ENCODE results near the gene PCDHGA9.
A peak's percentile ranks its signal among the peaks of the same experiment; 100 is the strongest.

PCDHGA9 gene

DNA sequence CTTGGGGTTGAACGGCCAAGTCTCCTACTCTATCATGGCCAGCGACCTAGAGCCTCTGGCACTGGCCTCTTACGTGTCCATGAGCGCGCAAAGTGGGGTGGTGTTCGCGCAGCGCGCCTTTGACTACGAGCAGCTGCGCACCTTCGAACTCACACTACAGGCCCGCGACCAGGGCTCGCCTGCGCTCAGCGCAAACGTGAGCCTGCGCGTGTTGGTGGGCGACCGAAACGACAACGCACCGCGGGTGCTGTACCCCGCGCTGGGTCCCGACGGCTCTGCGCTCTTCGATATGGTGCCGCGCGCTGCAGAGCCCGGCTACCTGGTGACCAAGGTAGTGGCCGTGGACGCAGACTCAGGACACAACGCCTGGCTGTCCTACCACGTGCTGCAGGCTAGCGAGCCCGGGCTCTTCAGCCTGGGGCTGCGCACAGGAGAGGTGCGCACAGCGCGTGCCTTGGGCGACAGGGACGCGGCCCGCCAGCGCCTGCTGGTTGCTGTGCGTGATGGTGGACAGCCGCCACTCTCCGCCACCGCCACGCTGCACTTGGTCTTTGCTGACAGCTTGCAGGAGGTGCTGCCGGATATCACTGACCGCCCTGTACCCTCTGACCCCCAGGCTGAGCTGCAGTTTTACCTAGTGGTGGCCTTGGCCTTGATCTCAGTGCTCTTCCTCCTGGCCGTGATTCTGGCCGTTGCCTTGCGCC lies 2.9 kb upstream of the PCDHGA9 start:
- no peak for TF ChIP-seq CTCF (IDR thresholded peaks at IDR 0.05; ENCODE audit: extremely low read depth, missing control alignments)
- DNase-seq (ENCODE audit: low spot score): no peak

GRCh38 chr5:141403387-141403786 lies 809 bp downstream of the PCDHGA9 start:
- TF ChIP-seq CTCF (IDR thresholded peaks at IDR 0.05; ENCODE audit: extremely low read depth, missing control alignments): no peak
- no peak for DNase-seq (ENCODE audit: low spot score)

DNA sequence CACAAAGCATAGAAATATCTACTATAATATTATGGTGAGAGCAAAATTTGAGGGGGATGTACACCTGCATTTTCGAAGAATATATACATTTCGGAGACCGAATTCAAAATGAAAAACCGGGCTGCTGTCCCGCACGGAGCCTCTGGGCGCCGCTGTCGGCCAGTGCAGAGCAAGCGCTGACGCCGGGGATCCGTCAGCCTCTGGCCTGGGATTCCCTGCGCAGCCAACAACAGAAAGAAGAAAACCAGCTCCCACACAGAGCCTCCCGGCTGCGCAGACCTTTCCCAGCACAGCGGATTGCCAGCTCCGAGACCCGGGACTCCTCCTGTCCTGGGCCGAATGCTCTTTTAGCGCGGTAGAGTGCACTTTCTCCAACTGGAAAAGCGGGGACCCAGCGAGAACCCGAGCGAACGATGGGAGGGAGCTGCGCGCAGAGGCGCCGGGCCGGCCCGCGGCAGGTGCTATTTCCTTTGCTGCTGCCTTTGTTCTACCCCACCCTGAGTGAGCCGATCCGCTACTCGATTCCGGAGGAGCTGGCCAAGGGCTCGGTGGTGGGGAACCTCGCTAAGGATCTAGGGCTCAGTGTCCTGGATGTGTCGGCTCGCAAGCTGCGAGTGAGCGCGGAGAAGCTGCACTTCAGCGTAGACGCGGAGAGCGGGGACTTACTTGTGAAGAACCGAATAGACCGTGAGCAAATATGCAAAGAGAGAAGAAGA lies 5.4 kb downstream of the PCDHGA9 start, which contains the start of gene PCDHGB6:
PCDHGB6 (plus strand) TSS at position 232 of the 716 bp plus-strand sequence; CDS start at position 414, 182 bp downstream.
- TF ChIP-seq CTCF (IDR thresholded peaks at IDR 0.05; ENCODE audit: extremely low read depth, missing control alignments): peak; percentile 64
- DNase-seq (ENCODE audit: low spot score): peak; percentile 66

DNA sequence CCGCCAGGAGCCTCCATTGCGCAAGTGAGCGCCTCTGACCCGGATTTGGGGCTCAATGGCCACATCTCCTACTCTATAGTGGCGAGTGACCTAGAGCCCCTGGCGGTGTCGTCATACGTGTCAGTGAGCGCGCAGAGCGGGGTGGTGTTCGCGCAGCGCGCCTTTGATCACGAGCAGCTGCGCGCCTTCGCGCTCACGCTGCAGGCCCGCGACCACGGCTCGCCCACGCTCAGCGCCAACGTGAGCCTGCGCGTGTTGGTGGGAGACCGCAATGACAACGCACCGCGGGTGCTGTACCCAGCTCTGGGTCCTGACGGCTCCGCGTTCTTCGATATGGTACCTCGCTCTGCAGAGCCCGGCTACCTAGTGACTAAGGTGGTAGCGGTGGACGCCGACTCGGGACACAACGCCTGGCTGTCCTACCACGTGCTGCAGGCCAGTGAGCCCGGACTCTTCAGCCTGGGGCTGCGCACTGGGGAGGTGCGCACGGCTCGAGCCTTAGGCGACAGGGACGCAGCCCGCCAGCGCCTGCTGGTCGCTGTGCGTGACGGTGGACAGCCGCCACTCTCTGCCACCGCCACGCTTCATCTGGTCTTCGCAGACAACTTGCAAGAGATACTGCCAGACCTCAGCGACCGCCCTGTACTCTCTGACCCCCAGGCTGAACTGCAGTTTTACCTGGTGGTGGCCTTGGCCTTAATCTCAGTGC lies 7.2 kb downstream of the PCDHGA9 start:
- DNase-seq (ENCODE audit: low spot score): no peak
- TF ChIP-seq CTCF (IDR thresholded peaks at IDR 0.05; ENCODE audit: extremely low read depth, missing control alignments): no peak

DNA sequence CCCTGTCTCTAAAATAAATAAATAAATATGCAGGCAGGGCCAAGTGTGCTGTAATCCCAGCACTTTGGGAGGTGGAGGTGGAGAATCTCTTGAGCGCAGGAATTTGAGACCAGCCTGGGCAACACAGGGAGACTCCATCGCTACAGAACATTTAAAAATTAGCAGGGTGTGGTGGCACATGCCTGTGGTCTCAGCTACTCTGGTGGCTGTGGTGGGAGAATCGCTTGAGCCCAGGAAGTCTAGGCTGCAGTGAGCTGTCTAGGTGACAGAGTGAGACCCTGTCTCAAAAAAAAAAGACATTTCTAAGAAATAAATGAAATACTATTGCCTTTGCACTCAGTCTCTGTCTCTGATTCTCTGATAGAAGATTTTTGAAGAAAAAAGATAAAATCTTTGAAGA lies 9.0 kb downstream of the PCDHGA9 start:
- no peak for DNase-seq (ENCODE audit: low spot score)
- TF ChIP-seq CTCF (IDR thresholded peaks at IDR 0.05; ENCODE audit: extremely low read depth, missing control alignments): no peak

- peak; percentile 76 for TF ChIP-seq CTCF (IDR thresholded peaks at IDR 0.05; ENCODE audit: extremely low read depth, missing control alignments)
- peak; percentile 88 for DNase-seq (ENCODE audit: low spot score)
These were observed 10.4 kb downstream of the PCDHGA9 start, which contains the start of gene PCDHGA10 for GRCh38 chr5:141412854-141413539. PCDHGA10 (plus strand) TSS chr5:141412987; CDS start chr5:141413176, 189 bp downstream.
